Liver (tissue), 9 donors: ENCODE measurements around the gene DNAJA4. TPM values are rescaled to one million over a fixed set of nuclear protein-coding genes. Genes with fewer than 3 reads are reported as not detected.

ENCODE experiments used
- DNase-seq: peaks from one replicate; pipeline ENCODE4 v3.0.0-alpha.2; 2017; ENCODE audit warnings: low spot score
- H3K27ac ChIP-seq, 2 donors: one replicate each; pipeline ENCODE4 v1.7.0; 2013; ENCODE audit warnings: inconsistent platforms in 2 of 2, low read length in 2 of 2, control low read depth in 1 of 2, low read depth in 1 of 2, mild to moderate bottlenecking in 1 of 2
- H3K27me3 ChIP-seq, 4 donors: one replicate each; pipeline versions ENCODE4 v1.6.1 to v1.7.0; 2013; ENCODE audit warnings: low read length in 3 of 4, inconsistent platforms in 1 of 4, mild to moderate bottlenecking in 1 of 4, moderate library complexity in 1 of 4; ENCODE audit not compliant: control insufficient read depth in 4 of 4, insufficient read depth in 4 of 4
- H3K36me3 ChIP-seq, 4 donors: one replicate each; pipeline versions ENCODE4 v1.6.1 to v1.7.0; 2013; ENCODE audit warnings: low read length in 3 of 4, mild to moderate bottlenecking in 3 of 4, low read depth in 1 of 4, moderate library complexity in 1 of 4; ENCODE audit not compliant: control insufficient read depth in 4 of 4, insufficient read depth in 3 of 4
- H3K4me1 ChIP-seq, 4 donors: one replicate each; pipeline versions ENCODE4 v1.6.1 to v1.7.0; 2013; ENCODE audit warnings: low read length in 3 of 4, mild to moderate bottlenecking in 3 of 4, moderate library complexity in 1 of 4; ENCODE audit not compliant: control insufficient read depth in 4 of 4, insufficient read depth in 4 of 4
- H3K4me3 ChIP-seq, 3 donors: one replicate each; pipeline versions ENCODE4 v1.6.1 to v1.7.0; 2013; ENCODE audit warnings: low read length in 3 of 3, control low read depth in 1 of 3, low read depth in 1 of 3, mild to moderate bottlenecking in 1 of 3
- H3K9ac ChIP-seq, 2 donors: one replicate each; pipeline ENCODE4 v1.7.0; 2013; ENCODE audit warnings: low read length in 2 of 2, mild to moderate bottlenecking in 2 of 2, moderate library complexity in 2 of 2, control low read depth in 1 of 2, low read depth in 1 of 2
- H3K9me3 ChIP-seq, 4 donors: one replicate each; pipeline versions ENCODE4 v1.6.1 to v1.7.0; 2013; ENCODE audit warnings: low read length in 3 of 4; ENCODE audit not compliant: control insufficient read depth in 4 of 4
- EGR1 ChIP-seq, 2 donors: IDR thresholded peaks; 2 replicates each; pipeline ENCODE4 v1.6.1; 2016 to 2018; ENCODE audit warnings: antibody characterized with exemption in 2 of 2, low read depth in 2 of 2
- FOXA1 ChIP-seq: IDR thresholded peaks from 2 replicates; pipeline ENCODE4 v1.6.1; 2016; ENCODE audit warnings: antibody characterized with exemption
- FOXA2 ChIP-seq: IDR thresholded peaks from 2 replicates; pipeline ENCODE4 v1.6.1; 2016; ENCODE audit warnings: antibody characterized with exemption
- GABPA ChIP-seq, 2 donors: IDR thresholded peaks in 1 of 2; conservative IDR thresholded peaks in 1 of 2; 2 replicates each; pipeline ENCODE4 v1.6.1; 2016; ENCODE audit warnings: antibody characterized with exemption in 2 of 2, mild to moderate bottlenecking in 1 of 2, moderate library complexity in 1 of 2
- HNF4A ChIP-seq, 2 donors: conservative IDR thresholded peaks; 2 replicates each; pipeline ENCODE4 v1.6.1; 2016; ENCODE audit warnings: antibody characterized with exemption in 2 of 2, mild to moderate bottlenecking in 2 of 2
- HNF4G ChIP-seq: IDR thresholded peaks from 2 replicates; pipeline ENCODE4 v1.6.1; 2016; ENCODE audit warnings: antibody characterized with exemption
- JUND ChIP-seq, 2 donors: IDR thresholded peaks; 2 replicates each; pipeline ENCODE4 v1.6.1; 2016; ENCODE audit warnings: antibody characterized with exemption in 2 of 2
- NR2F2 ChIP-seq: IDR thresholded peaks from 2 replicates; pipeline ENCODE4 v1.6.1; 2016; ENCODE audit warnings: antibody characterized with exemption
- RAD21 ChIP-seq, 2 donors: IDR thresholded peaks; 2 replicates each; pipeline ENCODE4 v1.6.1; 2016; ENCODE audit warnings: antibody characterized with exemption in 2 of 2, mild to moderate bottlenecking in 2 of 2
- RXRA ChIP-seq, 2 donors: IDR thresholded peaks; 2 replicates each; pipeline ENCODE4 v1.6.1; 2017 to 2018; ENCODE audit warnings: antibody characterized with exemption in 2 of 2, mild to moderate bottlenecking in 1 of 2
- SP1 ChIP-seq: IDR thresholded peaks from 2 replicates; pipeline ENCODE4 v1.6.1; 2018; ENCODE audit warnings: antibody characterized with exemption, mild to moderate bottlenecking
- TAF1 ChIP-seq: conservative IDR thresholded peaks from 2 replicates; pipeline ENCODE4 v1.6.1; 2016; ENCODE audit warnings: antibody characterized with exemption, mild to moderate bottlenecking
- YY1 ChIP-seq: IDR thresholded peaks from 2 replicates; pipeline ENCODE4 v1.6.1; 2016; ENCODE audit warnings: antibody characterized with exemption, mild to moderate bottlenecking
- WGBS: extraction: QIAGEN DNeasy Blood & Tissue Kit; methylation state at CpG from one replicate; pipeline ENCODE4 v1.1.7; 2013; 5-methylcytosine and 5-hydroxymethylcytosine counted together
- polyA plus RNA-seq, 2 donors: library from polyadenylated mRNA; stranded (reverse) in 1 of 2; unstranded in 1 of 2; fragments of 200-250 nt in 1 of 2; fragments of >200 nt in 1 of 2; fragmentation: Nextera tagmentation in 1 of 2; extraction: Ambion mirVana in 1 of 2; gene quantifications; one replicate each; pipeline versions ENCODE4 v1.2.1 to v1.2.3, GENCODE V29; 2013 to 2015
- total RNA-seq, 2 donors: library from RNA; depleted of rRNA; stranded (reverse); fragments of >200 nt; gene quantifications; one replicate each; pipeline ENCODE4 v1.2.3, GENCODE V29; 2014
- TF ChIP-seq, protein P1 (sequence below): IDR thresholded peaks from 2 replicates; pipeline ENCODE4 v1.6.1; 2016; ENCODE audit warnings: antibody characterized with exemption
- TF ChIP-seq, protein P2 (sequence below): fragments of 150-350 bp; IDR thresholded peaks from 2 replicates; pipeline ENCODE4 v1.5.1; 2017; ENCODE audit warnings: improper control_type of control experiment, low read depth, low read length; ENCODE audit not compliant: missing input control
- TF ChIP-seq, protein P3 (sequence below): IDR thresholded peaks from 2 replicates; pipeline ENCODE4 v1.6.1; 2016; ENCODE audit warnings: antibody characterized with exemption
- TF ChIP-seq, protein P4 (sequence below): IDR thresholded peaks from 2 replicates; pipeline ENCODE4 v1.6.1; 2016; ENCODE audit warnings: antibody characterized with exemption, mild to moderate bottlenecking
- TF ChIP-seq, protein P5 (sequence below): IDR thresholded peaks from 2 replicates; pipeline ENCODE4 v1.6.1; 2016; ENCODE audit warnings: antibody characterized with exemption
- donor health status: healthy.
- donor health status: healthy.
- donor health status: healthy.
- donor health status: healthy.
- donor health status: healthy.

Gene DNAJA4
- total and polyA plus RNA-seq, 4 donors, result 0.93 to 79.0 (median 2.0) TPM

DNA sequence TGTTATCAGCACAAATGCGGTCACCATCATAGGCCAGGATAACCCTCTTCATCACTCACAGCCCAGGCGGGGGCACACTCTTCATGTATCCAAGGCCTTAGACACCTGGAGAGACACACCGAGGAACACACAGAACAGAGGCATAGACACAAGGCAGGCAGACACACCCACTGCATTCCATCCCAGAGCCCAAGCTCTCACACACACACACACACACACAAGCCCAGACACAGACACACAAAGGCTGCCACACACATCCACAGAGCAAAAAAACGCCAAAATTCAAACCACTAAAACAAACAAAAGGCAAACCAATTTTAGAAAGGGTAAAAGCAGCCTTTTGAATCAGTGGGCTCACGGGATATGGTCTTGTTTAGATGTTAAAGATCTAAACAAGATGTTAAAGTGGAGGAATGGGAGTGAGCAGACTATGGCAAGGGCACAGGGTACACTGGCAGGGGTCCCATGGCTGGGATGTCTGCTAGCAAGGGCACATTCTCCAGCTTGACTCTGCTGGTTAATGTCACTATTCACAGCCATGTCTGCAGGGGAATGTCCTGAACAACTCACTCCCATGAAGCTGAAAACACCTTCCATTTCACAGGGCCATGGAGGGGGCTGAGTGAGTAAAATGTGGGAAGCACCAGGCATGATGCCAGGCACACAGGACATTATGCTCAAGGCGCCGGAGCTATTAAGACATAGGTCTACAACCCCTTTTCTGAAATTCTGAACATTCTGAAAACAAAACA lies 60.9 kb downstream of the DNAJA4 start (continued):
- TF ChIP-seq, protein P1, sequence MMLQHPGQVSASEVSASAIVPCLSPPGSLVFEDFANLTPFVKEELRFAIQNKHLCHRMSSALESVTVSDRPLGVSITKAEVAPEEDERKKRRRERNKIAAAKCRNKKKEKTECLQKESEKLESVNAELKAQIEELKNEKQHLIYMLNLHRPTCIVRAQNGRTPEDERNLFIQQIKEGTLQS, result no peak

DNA sequence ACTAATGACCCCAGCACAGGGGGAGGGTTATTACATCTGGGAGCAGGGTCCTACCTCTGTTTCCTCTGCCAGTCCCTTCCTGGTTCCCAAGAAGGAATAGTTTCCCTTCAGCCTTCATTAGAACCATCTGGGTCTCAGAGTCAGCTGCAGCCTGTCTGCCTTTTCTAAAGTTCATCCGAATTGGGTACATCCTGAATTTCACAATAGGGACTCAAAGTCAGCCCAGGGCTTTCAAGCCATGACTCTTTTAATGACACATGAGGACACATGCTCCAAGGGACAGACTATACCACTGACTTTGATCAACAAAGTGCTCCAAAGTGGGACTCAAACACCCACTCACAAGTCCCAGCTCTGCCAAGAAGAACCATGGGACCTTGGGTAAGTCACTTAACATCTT lies 63.1 kb downstream of the DNAJA4 start:
- H3K4me1 ChIP-seq, result no peaks in the 10 kb centered on the region
- no peak overlapping the region for H3K4me3 ChIP-seq
- TF ChIP-seq EGR1 (IDR thresholded peaks at IDR 0.05; ENCODE audit: low read depth in 2 of 2), result no peak
- no peak for TF ChIP-seq GABPA (IDR thresholded peaks at IDR 0.05 in 1 of 2, conservative IDR thresholded peaks at IDR 0.05 in 1 of 2)
- TF ChIP-seq HNF4A (conservative IDR thresholded peaks at IDR 0.05), result peak in 1 of 2 donors; percentile 30
- no peaks in the 10 kb centered on the region for H3K27me3 ChIP-seq
- no peak for DNase-seq
- WGBS, result 28% methylated on average over 1 of the region's 1 CpG
- no peak overlapping the region for H3K27ac ChIP-seq
- no peak overlapping the region for H3K9ac ChIP-seq
- H3K9me3 ChIP-seq, result no peaks in the 10 kb centered on the region
- no peaks in the 10 kb centered on the region for H3K36me3 ChIP-seq

DNA sequence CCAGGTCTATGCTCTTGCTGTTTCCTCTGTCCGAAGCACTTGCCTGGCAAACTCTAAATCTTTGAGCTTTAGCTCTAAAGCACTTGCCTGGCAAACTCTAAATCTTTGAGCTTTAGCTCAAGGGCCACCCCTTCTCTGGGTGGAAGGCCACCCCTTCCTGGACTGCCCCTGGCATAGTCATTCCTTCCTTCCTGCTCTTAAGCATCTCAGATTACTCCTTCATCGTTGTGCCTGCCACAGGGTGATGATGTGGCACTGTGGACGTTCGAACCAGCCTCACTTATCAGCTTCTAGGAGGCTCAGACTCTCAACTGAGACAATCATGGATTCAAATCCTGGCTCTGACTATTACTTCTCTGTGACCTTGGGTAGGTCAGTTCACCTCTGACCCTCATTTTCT lies 65.3 kb downstream of the DNAJA4 start:
- no peak overlapping the region for H3K9ac ChIP-seq
- no peaks in the 10 kb centered on the region for H3K4me1 ChIP-seq
- H3K9me3 ChIP-seq, result no peaks in the 10 kb centered on the region
- no peak for DNase-seq
- H3K27me3 ChIP-seq, result no peaks in the 10 kb centered on the region
- TF ChIP-seq NR2F2 (no peak), RXRA (IDR thresholded peaks at IDR 0.05) (no peak), FOXA2 (no peak), SP1 (no peak), TAF1 (no peak), GABPA (IDR thresholded peaks at IDR 0.05 in 1 of 2, conservative IDR thresholded peaks at IDR 0.05 in 1 of 2) (no peak), FOXA1 (no peak), EGR1 (IDR thresholded peaks at IDR 0.05; ENCODE audit: low read depth in 2 of 2) (no peak), JUND (IDR thresholded peaks at IDR 0.05) (no peak), RAD21 (IDR thresholded peaks at IDR 0.05) (no peak), YY1 (no peak), HNF4A (conservative IDR thresholded peaks at IDR 0.05) (no peak), HNF4G (no peak)
- TF ChIP-seq, protein P2, sequence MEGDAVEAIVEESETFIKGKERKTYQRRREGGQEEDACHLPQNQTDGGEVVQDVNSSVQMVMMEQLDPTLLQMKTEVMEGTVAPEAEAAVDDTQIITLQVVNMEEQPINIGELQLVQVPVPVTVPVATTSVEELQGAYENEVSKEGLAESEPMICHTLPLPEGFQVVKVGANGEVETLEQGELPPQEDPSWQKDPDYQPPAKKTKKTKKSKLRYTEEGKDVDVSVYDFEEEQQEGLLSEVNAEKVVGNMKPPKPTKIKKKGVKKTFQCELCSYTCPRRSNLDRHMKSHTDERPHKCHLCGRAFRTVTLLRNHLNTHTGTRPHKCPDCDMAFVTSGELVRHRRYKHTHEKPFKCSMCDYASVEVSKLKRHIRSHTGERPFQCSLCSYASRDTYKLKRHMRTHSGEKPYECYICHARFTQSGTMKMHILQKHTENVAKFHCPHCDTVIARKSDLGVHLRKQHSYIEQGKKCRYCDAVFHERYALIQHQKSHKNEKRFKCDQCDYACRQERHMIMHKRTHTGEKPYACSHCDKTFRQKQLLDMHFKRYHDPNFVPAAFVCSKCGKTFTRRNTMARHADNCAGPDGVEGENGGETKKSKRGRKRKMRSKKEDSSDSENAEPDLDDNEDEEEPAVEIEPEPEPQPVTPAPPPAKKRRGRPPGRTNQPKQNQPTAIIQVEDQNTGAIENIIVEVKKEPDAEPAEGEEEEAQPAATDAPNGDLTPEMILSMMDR, result no peak
- TF ChIP-seq, protein P1, result no peak
- TF ChIP-seq, protein P3, sequence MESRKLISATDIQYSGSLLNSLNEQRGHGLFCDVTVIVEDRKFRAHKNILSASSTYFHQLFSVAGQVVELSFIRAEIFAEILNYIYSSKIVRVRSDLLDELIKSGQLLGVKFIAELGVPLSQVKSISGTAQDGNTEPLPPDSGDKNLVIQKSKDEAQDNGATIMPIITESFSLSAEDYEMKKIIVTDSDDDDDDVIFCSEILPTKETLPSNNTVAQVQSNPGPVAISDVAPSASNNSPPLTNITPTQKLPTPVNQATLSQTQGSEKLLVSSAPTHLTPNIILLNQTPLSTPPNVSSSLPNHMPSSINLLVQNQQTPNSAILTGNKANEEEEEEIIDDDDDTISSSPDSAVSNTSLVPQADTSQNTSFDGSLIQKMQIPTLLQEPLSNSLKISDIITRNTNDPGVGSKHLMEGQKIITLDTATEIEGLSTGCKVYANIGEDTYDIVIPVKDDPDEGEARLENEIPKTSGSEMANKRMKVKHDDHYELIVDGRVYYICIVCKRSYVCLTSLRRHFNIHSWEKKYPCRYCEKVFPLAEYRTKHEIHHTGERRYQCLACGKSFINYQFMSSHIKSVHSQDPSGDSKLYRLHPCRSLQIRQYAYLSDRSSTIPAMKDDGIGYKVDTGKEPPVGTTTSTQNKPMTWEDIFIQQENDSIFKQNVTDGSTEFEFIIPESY, result no peak
- TF ChIP-seq, protein P4, sequence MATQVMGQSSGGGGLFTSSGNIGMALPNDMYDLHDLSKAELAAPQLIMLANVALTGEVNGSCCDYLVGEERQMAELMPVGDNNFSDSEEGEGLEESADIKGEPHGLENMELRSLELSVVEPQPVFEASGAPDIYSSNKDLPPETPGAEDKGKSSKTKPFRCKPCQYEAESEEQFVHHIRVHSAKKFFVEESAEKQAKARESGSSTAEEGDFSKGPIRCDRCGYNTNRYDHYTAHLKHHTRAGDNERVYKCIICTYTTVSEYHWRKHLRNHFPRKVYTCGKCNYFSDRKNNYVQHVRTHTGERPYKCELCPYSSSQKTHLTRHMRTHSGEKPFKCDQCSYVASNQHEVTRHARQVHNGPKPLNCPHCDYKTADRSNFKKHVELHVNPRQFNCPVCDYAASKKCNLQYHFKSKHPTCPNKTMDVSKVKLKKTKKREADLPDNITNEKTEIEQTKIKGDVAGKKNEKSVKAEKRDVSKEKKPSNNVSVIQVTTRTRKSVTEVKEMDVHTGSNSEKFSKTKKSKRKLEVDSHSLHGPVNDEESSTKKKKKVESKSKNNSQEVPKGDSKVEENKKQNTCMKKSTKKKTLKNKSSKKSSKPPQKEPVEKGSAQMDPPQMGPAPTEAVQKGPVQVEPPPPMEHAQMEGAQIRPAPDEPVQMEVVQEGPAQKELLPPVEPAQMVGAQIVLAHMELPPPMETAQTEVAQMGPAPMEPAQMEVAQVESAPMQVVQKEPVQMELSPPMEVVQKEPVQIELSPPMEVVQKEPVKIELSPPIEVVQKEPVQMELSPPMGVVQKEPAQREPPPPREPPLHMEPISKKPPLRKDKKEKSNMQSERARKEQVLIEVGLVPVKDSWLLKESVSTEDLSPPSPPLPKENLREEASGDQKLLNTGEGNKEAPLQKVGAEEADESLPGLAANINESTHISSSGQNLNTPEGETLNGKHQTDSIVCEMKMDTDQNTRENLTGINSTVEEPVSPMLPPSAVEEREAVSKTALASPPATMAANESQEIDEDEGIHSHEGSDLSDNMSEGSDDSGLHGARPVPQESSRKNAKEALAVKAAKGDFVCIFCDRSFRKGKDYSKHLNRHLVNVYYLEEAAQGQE, result no peak
- TF ChIP-seq, protein P5, sequence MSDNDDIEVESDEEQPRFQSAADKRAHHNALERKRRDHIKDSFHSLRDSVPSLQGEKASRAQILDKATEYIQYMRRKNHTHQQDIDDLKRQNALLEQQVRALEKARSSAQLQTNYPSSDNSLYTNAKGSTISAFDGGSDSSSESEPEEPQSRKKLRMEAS, result no peak
- no peaks in the 10 kb centered on the region for H3K36me3 ChIP-seq
- 69% methylated on average over 4 of the region's 4 CpGs for WGBS
- no peak overlapping the region for H3K4me3 ChIP-seq
- no peak overlapping the region for H3K27ac ChIP-seq
